Stimulated activated CD8-positive, alpha-beta memory T cell treated with anti-CD3 and anti-CD28 coated beads, Interleukin-12 subunit alpha, Interleukin-12 subunit beta, amount 100 ng/mL, for 24 hours (primary cell): Measurements from ENCODE around the gene FNDC10.
"Not testable (repeated sequence)": the region's sequence is repeated elsewhere in the genome, so short reads cannot be mapped to it uniquely, and the experiment has no call there.

ENCODE experiments used
- DNase-seq: peaks from one replicate; pipeline ENCODE4 v3.0.0-alpha.2; 2020; ENCODE audit errors: extremely low read depth

The FNDC10 gene

GRCh38 chr1:1599030-1599934 is 653 bp downstream of the FNDC10 start:
- DNase-seq: no peak

GRCh38 chr1:1598720-1599029 is 1.3 kb downstream of the FNDC10 start:
- no peak for DNase-seq

DNA sequence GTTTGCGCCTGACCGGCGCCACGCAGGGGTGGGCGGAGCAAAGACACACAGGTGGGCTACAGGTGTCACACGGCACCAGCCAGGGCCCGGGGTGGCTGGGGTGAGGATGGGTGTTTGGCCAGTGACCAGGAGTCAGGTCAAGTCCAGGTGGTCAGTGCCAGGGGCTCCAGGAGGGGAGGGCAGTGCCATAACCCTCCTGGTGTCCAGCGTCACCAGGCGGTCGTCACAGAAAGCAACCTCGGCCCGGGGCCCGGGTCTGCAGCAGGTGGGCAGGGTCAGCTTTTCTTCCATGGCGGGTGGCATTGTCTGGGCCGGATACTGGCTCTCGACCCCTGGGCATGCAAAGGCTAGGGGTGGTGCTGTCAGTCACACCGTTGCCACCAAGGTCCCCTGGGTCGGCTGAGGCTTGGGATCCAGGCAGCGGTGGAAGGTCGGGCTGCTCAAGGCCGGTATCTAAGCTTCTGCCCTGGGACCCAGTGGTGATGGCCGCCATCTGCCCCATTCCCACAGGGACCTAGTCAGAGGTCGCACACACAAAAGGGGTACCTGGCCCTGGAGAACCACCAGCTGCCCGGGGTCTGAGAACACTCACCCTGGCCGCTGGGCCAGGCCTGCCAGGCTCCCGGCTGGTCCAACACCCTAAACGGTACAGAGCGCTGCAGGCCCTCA is 1.8 kb downstream of the FNDC10 start:
- no peak for DNase-seq

DNA sequence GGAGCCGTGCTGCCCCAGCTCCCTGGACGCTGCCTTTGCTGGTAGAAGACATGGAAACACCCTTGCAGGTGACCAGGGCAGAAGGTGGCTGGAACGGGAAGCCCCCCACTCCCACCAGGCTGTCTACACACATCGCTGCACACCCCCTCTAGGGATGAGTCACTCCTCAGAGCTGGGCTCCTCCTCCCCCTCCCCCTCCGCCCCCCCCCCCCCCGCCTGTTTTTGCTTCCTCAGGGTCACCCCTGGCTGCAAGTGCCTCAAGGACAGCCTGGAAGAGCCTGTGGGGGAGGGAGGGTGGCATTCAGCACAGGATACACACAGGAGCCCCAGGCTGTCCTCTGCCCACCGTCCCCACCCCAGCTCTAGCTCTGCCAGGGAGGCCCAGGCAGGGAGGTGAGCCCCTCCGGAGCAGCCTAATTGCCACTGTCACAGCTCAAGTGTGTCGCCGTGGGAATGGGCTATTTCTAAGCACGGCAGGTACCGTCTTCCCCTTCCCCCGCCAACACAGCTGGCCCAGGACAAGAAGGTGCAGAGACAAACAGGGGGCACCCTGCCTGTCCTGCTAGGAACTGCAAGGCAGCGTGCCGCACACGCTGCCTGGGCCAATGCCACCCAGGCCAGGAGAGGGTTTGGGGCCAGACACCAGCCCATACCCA is 2.5 kb downstream of the FNDC10 start:
- no peak for DNase-seq

GRCh38 chr1:1596493-1597274 is 3.3 kb downstream of the FNDC10 start:
- DNase-seq: no peak

DNA sequence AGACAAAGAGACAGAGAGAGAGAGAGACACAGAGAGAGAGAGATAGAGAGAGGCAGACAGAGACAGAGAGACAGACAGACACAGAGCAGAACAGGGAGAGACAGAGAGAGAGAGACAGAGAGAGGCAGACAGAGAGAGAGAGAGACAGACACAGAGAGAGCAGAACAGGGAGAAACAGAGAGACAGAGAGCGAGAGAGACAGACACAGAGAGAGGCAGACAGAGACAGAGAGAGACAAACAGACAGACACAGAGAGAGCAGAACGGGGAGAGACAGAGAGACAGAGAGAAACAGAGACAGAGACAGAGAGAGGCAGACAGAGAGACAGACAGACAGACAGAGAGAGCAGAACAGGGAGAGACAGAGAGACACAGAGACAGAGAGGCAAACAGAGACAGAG is 4.6 kb downstream of the FNDC10 start:
- DNase-seq: not testable (repeated sequence)

- no peak for DNase-seq
Observed at GRCh38 chr1:1594602-1595260, 5.2 kb downstream of the FNDC10 start.

DNA sequence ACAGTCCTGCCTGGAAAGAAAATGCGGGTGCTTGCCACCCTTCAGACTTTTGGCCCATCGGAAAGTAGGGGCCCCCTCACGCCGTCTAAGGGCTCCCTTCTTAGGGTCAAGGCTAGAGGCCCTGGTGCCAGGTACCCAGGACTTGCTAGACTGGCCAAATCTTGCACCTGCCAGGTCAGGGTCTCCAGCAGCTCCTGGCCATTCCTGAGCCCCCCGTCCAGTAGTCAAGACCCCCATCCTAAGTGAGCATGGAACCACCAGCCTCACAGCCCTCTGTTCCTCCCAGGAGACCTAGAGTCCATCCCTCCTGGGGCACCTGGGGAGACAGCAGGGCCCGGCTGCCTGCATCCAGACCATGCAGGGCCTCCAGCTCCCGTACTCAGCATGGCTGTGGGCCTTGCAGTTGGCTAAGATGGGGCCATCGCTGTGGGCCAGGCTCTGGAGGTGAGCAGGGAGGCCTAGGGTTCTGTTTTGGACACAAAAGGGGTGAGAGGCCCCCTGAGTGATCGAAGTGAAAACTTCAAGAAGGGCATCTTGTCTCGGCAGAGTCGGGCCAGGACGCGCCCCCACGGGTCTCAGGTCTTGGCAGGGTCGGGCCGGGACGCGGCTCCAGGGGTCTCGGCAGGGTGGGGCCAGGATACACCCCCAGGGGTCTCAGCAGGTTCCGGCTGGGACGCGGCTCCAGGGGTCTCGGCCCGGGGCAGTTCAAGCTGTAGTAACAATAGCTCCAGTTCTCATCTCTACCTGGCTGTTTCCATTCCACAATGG is 5.9 kb downstream of the FNDC10 start:
- no peak for DNase-seq

DNA sequence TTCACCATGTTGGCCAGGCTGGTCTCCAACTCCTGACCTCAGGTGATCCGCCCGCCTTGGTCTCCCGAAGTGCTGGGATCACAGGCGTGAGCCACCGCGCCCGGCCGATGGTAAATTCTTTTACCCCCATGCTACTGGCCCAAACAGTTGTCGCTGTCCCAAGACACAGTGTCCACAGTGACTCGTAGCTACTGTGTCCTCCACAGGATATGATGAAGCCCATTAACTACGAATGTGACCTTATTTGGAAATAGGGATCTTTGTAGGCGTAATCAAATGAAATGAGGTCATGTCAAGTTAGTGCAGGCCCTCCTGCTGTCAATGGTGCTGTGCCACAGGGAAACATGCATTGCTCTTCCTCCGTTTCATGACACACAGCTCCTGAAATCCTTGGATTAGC is 8.5 kb downstream of the FNDC10 start:
- DNase-seq: no peak

- no peak for DNase-seq
Observed at GRCh38 chr1:1583347-1584010, 16.5 kb downstream of the FNDC10 start.

GRCh38 chr1:1582585-1583346 is 17.2 kb downstream of the FNDC10 start:
- DNase-seq: no peak

DNA sequence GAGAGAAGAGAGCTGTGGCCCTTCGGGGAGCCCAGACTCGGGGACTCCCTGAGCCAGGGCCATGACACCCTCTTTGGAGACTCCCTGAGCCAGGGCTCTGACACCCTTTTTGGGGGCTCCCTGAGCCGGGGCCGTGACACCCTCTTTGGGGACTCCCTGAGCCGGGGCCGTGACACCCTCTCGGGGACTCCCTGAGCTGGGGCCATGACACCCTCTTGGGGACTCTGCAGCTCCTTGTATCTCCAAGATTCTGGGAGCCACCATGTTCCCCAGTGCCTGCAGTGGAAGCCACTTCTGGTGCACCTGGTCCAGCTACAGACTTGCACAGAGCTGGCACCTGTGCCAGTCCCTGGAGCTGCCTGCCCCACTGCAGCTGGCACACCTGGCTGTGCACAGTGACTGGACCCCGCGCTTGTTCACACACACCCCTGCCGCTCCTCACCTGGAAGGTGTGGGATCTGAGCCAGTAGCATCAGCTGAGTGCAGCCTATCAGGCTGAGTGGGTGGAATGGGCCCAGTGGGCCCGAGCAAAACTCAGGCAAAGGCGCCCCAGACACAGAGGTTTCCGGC is 21.5 kb downstream of the FNDC10 start:
- DNase-seq: no peak

DNA sequence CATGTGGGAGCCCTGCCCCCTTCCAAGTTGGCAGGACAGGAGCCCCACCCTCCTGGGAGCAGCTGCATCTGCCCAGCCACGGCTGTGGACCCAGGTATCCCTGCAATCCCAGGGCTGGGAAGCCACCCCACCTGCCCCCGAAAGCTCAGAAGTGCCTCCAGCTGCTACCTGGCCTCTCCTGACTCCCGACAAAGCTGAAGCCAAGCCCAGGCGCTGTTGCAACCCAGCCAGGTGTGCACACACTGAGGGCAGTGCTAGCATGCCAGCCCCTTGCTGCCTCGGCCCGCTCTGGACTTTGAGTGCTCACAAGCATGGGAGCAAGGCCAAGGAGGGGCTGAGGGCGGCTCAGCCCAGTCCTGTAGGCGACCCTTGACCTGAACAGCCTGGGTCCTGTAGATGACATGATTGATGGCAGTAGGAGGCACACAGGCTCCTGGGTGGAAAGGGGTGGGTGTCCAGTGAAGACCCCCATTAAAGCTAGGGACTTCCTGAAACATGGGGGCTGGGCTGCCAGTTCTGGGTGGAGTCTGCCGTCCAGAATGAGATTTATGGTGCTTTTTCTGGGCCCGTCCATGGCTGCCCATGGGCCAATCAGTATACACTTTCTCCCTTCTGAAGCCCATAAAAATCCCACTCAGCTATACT is 22.4 kb downstream of the FNDC10 start:
- no peak for DNase-seq

- peak; percentile 85 for DNase-seq
Observed at GRCh38 chr1:1574721-1575537, 25.0 kb downstream of the FNDC10 start, which contains the start of gene SSU72. Gene SSU72, minus strand, starts transcription at chr1:1574863. Its CDS starts 306 bp downstream, at chr1:1574557.

DNA sequence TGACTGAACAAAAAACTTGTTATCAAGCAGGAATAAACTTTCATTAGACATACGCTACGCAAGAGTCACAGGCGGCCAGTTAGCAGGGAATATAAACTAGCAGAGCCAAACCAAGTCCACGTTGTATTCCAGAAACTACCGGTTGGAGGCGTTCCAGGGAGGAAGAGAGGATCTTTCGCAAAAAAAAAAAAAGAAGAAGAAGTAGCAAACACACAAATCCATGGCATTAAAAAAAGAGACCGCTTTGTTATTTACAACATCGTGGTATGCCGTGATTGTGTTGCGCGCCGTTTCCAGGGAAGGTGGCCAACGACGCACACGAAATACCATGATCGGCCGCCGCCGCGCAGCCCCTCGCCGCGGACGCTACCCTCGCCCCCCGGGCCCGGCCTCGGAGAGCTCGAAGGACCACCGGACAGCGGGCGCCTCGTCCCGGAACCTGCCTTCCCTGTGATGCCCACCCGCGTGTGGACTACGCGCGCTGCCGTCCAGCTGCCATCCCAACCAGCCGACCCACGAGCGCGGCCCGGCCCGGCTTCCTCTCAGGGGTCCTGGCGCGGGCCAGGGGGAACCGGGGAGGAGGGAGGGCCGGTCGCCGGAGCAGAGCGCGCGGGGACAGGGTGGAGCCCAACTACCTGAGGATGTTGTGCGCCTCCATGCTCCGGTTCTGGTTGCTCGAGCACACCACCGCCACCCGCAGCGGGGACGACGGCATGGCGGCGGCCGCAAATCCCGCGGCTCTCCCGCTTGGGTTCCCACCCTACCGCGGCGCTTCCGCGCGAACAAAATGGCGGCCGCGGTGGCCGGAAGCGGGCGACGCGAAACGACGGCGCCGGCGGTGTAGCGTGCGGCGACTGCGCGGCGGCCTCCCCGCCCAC is 25.9 kb downstream of the FNDC10 start:
- DNase-seq: peak; percentile 39

DNA sequence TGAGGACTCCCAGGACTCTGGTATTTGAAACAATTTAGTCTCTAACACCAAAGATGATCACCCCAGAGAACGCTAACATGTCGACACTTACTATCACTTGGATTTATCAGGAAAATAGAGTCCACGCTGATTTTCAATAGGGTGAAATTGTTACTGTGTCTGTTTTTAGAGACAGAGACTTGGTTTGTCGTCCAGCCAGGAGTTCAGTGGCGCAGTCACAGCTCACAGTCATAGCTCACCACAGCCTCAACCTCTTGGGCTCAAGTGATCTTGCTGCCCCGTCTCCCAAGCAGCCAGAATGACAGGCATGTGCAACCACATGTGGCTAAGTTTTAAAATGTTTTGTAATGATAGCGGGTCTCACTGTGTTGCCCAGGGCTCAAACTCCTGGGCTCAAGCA is 30.6 kb downstream of the FNDC10 start:
- DNase-seq: no peak

DNA sequence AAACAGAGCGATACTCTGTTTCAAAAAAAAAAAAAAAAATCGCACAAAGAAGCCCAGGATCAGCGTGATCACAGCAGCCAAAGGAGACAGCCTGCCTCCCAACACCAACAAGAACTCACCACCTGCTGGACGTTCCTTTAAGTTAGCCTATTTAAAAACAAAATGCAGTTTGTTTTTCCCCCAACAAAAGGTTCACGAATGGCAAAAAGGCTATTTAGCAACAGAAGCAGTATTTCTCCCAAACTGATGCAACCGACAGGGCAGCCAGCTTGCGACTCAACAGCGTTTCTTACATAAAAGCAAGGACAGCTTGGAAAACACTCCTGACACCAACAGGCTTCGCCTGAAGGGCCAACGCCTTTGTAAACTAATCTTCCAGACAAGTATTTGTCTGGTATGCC is 32.0 kb downstream of the FNDC10 start:
- DNase-seq: no peak
